ENCODE data around the gene MYO15A.

The MYO15A gene

GRCh38 chr17:18108401-18109312, at the start of gene MYO15A:
TSS of gene MYO15A (plus strand) at chr17:18108756. CDS start at chr17:18118801, 10,045 bp downstream.
- DNase-seq, result no peak

- DNase-seq, result no peak
Measured at GRCh38 chr17:18059283-18059682, 49.3 kb upstream of the MYO15A start.

GRCh38 chr17:18064053-18064452, 44.5 kb upstream of the MYO15A start:
- DNase-seq, result no peak

- no peak for DNase-seq
Measured at GRCh38 chr17:18065546-18065945, 43.0 kb upstream of the MYO15A start.

- no peak for DNase-seq
Measured at GRCh38 chr17:18066866-18067265, 41.7 kb upstream of the MYO15A start.

GRCh38 chr17:18069101-18069500, 39.5 kb upstream of the MYO15A start:
- no peak for DNase-seq

GRCh38 chr17:18070861-18071340, 37.7 kb upstream of the MYO15A start:
- no peak for DNase-seq

GRCh38 chr17:18071751-18072150, 36.8 kb upstream of the MYO15A start:
- DNase-seq, result no peak

GRCh38 chr17:18074566-18075272, 33.8 kb upstream of the MYO15A start:
- no peak for DNase-seq

- no peak for DNase-seq
Measured at GRCh38 chr17:18076936-18077335, 31.6 kb upstream of the MYO15A start.

GRCh38 chr17:18079543-18079942, 29.0 kb upstream of the MYO15A start:
- DNase-seq, result no peak

- no peak for DNase-seq
Measured at GRCh38 chr17:18084256-18084655, 24.3 kb upstream of the MYO15A start.

GRCh38 chr17:18087610-18088491, 20.7 kb upstream of the MYO15A start, which contains the start of gene DRG2:
TSS of gene DRG2 (plus strand) at chr17:18087948. CDS start at chr17:18088024, 76 bp downstream.
- peak; percentile 75 for DNase-seq

GRCh38 chr17:18089613-18090012, 18.9 kb upstream of the MYO15A start:
- DNase-seq, result no peak

GRCh38 chr17:18093616-18094408, 14.7 kb upstream of the MYO15A start:
- peak; percentile 75 for DNase-seq

GRCh38 chr17:18094409-18094807, 14.1 kb upstream of the MYO15A start:
- no peak for DNase-seq

- no peak for DNase-seq
Measured at GRCh38 chr17:18099516-18099915, 9.0 kb upstream of the MYO15A start.

- DNase-seq, result no peak
Measured at GRCh38 chr17:18100616-18101015, 7.9 kb upstream of the MYO15A start.

GRCh38 chr17:18101828-18102227, 6.7 kb upstream of the MYO15A start:
- no peak for DNase-seq

GRCh38 chr17:18102640-18103039, 5.9 kb upstream of the MYO15A start:
- no peak for DNase-seq

- no peak for DNase-seq
Measured at GRCh38 chr17:18105027-18105426, 3.5 kb upstream of the MYO15A start.

- no peak for DNase-seq
Measured at GRCh38 chr17:18105595-18105994, 3.0 kb upstream of the MYO15A start.
